Fibroblast of lung (primary cell): ENCODE measurements around the gene KCNJ10.

Experiments used
- EZH2 ChIP-seq: IDR thresholded peaks from 2 replicates; pipeline ENCODE4 v1.5.1; 2012; ENCODE audit warnings: low read length, control low read depth, mild to moderate bottlenecking; ENCODE audit errors: missing control alignments
- TF ChIP-seq, protein P1 (sequence below), 2 donors: IDR thresholded peaks in 1 of 2; conservative IDR thresholded peaks in 1 of 2; 1 replicate in 1 of 2; 2 replicates in 1 of 2; pipeline ENCODE4 v1.5.1; 2011 to 2012; ENCODE audit warnings: low read length in 2 of 2, control low read depth in 1 of 2, inconsistent platforms in 1 of 2, low read depth in 1 of 2, mild to moderate bottlenecking in 1 of 2

DNA sequence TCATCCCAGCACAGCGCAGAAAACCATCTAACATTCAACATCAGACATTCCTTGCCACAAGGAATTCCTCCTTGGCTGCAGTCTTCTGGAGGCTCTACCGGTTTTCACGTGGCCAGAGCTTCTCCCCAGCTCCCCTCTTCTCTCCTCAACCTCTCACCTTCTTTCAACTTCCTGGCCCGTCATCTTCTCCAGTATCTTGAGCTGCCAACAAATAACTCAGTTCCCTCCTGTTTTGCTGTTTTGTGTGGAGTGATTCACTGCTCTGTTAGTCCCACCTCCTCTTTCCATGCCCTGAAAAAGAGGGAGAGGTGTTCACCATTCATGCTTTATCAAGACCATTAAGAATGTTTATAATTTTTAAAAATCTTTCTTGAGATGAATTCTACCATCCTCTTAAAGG is 70.8 kb downstream of the KCNJ10 start:
- no peak for TF ChIP-seq EZH2
- TF ChIP-seq, protein P1, sequence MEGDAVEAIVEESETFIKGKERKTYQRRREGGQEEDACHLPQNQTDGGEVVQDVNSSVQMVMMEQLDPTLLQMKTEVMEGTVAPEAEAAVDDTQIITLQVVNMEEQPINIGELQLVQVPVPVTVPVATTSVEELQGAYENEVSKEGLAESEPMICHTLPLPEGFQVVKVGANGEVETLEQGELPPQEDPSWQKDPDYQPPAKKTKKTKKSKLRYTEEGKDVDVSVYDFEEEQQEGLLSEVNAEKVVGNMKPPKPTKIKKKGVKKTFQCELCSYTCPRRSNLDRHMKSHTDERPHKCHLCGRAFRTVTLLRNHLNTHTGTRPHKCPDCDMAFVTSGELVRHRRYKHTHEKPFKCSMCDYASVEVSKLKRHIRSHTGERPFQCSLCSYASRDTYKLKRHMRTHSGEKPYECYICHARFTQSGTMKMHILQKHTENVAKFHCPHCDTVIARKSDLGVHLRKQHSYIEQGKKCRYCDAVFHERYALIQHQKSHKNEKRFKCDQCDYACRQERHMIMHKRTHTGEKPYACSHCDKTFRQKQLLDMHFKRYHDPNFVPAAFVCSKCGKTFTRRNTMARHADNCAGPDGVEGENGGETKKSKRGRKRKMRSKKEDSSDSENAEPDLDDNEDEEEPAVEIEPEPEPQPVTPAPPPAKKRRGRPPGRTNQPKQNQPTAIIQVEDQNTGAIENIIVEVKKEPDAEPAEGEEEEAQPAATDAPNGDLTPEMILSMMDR (conservative IDR thresholded peaks at IDR 0.05 in 1 of 2, IDR thresholded peaks at IDR 0.05 in 1 of 2; ENCODE audit: low read depth in 1 of 2, low read length in 2 of 2): no peak
